ENCODE measurements around the gene HLA-DPB1.
A peak's percentile ranks its signal among the peaks of the same experiment; 100 is the strongest.

HLA-DPB1 gene

GRCh38 chr6:33070909-33071308, 4.9 kb upstream of the HLA-DPB1 start:
- DNase-seq (ENCODE audit: low read depth in 1 of 2, low spot score in 1 of 2), result no peak

GRCh38 chr6:33071569-33071968, 4.2 kb upstream of the HLA-DPB1 start:
- no peak for DNase-seq (ENCODE audit: low read depth in 1 of 2, low spot score in 1 of 2)

- no peak for DNase-seq (ENCODE audit: low read depth in 1 of 2, low spot score in 1 of 2)
These were observed 3.2 kb upstream of the HLA-DPB1 start for GRCh38 chr6:33072508-33073100.

- DNase-seq (ENCODE audit: low read depth in 1 of 2, low spot score in 1 of 2), result peak in 1 of 2 donors; percentile 20
These were observed 2.3 kb upstream of the HLA-DPB1 start, which contains the start of gene HLA-DPA1 for GRCh38 chr6:33073431-33073871. Gene HLA-DPA1 (minus strand): TSS chr6:33073649.

- no peak for DNase-seq (ENCODE audit: low read depth in 1 of 2, low spot score in 1 of 2)
These were observed 602 bp upstream of the HLA-DPB1 start for GRCh38 chr6:33075208-33075567.

- DNase-seq (ENCODE audit: low read depth in 1 of 2, low spot score in 1 of 2), result no peak
These were observed 680 bp downstream of the HLA-DPB1 start for GRCh38 chr6:33076406-33076934.

GRCh38 chr6:33077908-33078307, 2.1 kb downstream of the HLA-DPB1 start:
- DNase-seq (ENCODE audit: low read depth in 1 of 2, low spot score in 1 of 2), result no peak

- no peak for DNase-seq (ENCODE audit: low read depth in 1 of 2, low spot score in 1 of 2)
These were observed 2.7 kb downstream of the HLA-DPB1 start for GRCh38 chr6:33078442-33078841.

GRCh38 chr6:33078919-33079521, 3.2 kb downstream of the HLA-DPB1 start:
- DNase-seq (ENCODE audit: low read depth in 1 of 2, low spot score in 1 of 2), result no peak

GRCh38 chr6:33079580-33079979, 3.8 kb downstream of the HLA-DPB1 start:
- no peak for DNase-seq (ENCODE audit: low read depth in 1 of 2, low spot score in 1 of 2)

GRCh38 chr6:33080127-33081089, 4.6 kb downstream of the HLA-DPB1 start:
- DNase-seq (ENCODE audit: low read depth in 1 of 2, low spot score in 1 of 2), result no peak

GRCh38 chr6:33081098-33081824, 5.5 kb downstream of the HLA-DPB1 start:
- DNase-seq (ENCODE audit: low read depth in 1 of 2, low spot score in 1 of 2), result no peak

- no peak for DNase-seq (ENCODE audit: low read depth in 1 of 2, low spot score in 1 of 2)
These were observed 6.9 kb downstream of the HLA-DPB1 start for GRCh38 chr6:33082702-33083101.

GRCh38 chr6:33085627-33086026, 9.8 kb downstream of the HLA-DPB1 start:
- no peak for DNase-seq (ENCODE audit: low read depth in 1 of 2, low spot score in 1 of 2)

- DNase-seq (ENCODE audit: low read depth in 1 of 2, low spot score in 1 of 2), result no peak
These were observed 12.6 kb downstream of the HLA-DPB1 start for GRCh38 chr6:33088258-33088930.

- DNase-seq (ENCODE audit: low read depth in 1 of 2, low spot score in 1 of 2), result no peak
These were observed 13.3 kb downstream of the HLA-DPB1 start for GRCh38 chr6:33088931-33089620.

GRCh38 chr6:33091957-33092356, 16.2 kb downstream of the HLA-DPB1 start:
- DNase-seq (ENCODE audit: low read depth in 1 of 2, low spot score in 1 of 2), result peak; percentile 23 to 32

- no peak for DNase-seq (ENCODE audit: low read depth in 1 of 2, low spot score in 1 of 2)
These were observed 16.6 kb downstream of the HLA-DPB1 start for GRCh38 chr6:33092385-33092784.

- DNase-seq (ENCODE audit: low read depth in 1 of 2, low spot score in 1 of 2), result no peak
These were observed 18.1 kb downstream of the HLA-DPB1 start for GRCh38 chr6:33093855-33094254.

GRCh38 chr6:33095681-33096080, 19.9 kb downstream of the HLA-DPB1 start:
- no peak for DNase-seq (ENCODE audit: low read depth in 1 of 2, low spot score in 1 of 2)
